ENCODE measurements around the gene SH2B2.
A peak's percentile ranks its signal among the peaks of the same experiment; 100 is the strongest.
"Not testable (repeated sequence)": the region's sequence is repeated elsewhere in the genome, so short reads cannot be mapped to it uniquely, and the experiment has no call there.

SH2B2 gene

DNA sequence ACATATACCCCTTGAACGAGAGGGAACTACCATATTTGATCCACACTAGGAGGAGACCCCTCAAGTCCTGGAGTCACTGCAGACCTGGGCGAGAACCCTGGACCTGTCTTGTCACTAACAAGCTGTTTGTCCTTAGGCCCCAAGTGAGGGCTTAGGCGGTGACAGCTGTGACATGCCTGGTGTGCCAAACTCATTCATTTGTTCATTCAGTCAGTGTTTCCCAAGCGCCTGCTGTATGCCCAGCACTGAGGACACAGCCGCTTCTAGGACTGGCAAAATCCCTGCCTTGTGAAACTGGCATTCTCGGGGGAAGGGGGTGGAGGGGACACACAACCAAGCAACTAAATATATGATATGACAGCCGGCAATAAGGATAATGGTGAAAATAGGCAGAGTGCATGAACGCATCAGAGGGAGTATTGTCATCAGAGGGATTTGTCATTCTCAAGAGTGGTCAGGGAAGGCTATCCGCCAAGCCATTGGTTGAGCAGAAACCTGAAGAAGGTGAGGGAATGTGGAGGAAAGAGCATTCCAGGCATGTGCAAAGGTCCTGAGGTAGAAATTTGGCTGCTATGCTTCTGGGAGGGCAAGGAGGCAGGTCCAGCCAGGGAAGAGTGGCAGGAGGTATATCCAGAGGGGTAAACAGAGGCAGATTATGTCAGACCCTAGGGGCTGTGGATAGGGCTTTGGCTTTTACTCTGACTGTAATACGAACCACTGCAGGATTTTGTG, 11.0 kb downstream of the SH2B2 start:
- Histone ChIP-seq H3K9me3 (ENCODE audit: control insufficient read depth, insufficient read depth, low read length) (no peaks in the 10 kb centered on the region), H3K27ac (ENCODE audit: low read depth, low read length) (no peak overlapping the region), H3K27me3 (ENCODE audit: control insufficient read depth, insufficient read depth, low read length) (no peaks in the 10 kb centered on the region), H3K36me3 (ENCODE audit: control insufficient read depth, insufficient read depth, low read length) (no peaks in the 10 kb centered on the region; the same call in 1 of the 2 replicates), H3K4me3 (ENCODE audit: low read depth, low read length) (no peak overlapping the region), H3K9ac (ENCODE audit: low read depth, low read length) (no peak overlapping the region), H3K4me1 (ENCODE audit: control insufficient read depth, insufficient read depth, low read length) (peaks cover 12% of the 10 kb centered on the region)

DNA sequence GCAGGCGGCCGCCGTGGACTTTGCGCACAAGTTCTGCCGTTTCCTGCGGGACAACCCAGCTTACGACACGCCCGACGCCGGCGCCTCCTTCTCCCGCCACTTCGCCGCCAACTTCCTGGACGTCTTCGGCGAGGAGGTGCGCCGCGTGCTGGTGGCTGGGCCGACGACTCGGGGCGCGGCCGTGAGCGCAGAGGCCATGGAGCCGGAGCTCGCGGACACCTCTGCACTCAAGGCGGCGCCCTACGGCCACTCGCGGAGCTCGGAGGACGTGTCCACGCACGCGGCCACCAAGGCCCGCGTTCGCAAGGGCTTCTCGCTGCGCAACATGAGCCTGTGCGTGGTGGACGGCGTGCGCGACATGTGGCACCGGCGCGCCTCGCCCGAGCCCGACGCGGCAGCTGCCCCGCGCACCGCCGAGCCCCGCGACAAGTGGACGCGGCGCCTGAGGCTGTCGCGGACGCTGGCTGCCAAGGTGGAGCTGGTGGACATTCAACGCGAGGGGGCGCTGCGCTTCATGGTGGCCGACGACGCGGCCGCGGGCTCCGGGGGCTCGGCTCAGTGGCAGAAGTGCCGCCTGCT, 14.1 kb downstream of the SH2B2 start:
- Histone ChIP-seq H3K9me3 (ENCODE audit: control insufficient read depth, insufficient read depth, low read length) (no peaks in the 10 kb centered on the region), H3K9ac (ENCODE audit: low read depth, low read length) (no peak overlapping the region), H3K27me3 (ENCODE audit: control insufficient read depth, insufficient read depth, low read length) (no peaks in the 10 kb centered on the region), H3K36me3 (ENCODE audit: control insufficient read depth, insufficient read depth, low read length) (no peaks in the 10 kb centered on the region; the same call in 1 of the 2 replicates), H3K4me1 (ENCODE audit: control insufficient read depth, insufficient read depth, low read length) (peaks cover 6% of the 10 kb centered on the region), H3K4me3 (ENCODE audit: low read depth, low read length) (no peak overlapping the region), H3K27ac (ENCODE audit: low read depth, low read length) (no peak overlapping the region)

DNA sequence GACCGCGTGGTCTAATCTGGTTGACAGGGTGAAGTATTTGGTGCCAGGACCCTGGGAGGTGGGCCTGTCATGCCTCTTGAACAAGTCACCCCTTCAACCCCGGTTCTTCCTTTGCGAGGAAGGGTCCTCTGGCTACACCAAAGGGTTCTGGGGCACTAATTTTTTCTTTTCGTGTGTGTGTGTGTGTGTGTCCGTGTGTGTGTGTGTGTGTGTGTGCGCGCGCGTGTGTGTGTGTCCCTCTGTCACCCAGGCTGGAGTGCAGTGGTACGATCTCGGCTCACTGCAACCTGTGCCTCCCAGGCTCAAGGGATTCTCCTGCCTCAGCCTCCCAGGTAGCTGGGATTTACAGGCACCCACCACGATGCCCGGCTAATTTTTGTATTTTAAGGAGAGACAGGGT, 14.7 kb downstream of the SH2B2 start:
- H3K36me3 ChIP-seq (ENCODE audit: control insufficient read depth, insufficient read depth, low read length); H3K9ac ChIP-seq (ENCODE audit: low read depth, low read length); H3K9me3 ChIP-seq (ENCODE audit: control insufficient read depth, insufficient read depth, low read length); H3K27ac ChIP-seq (ENCODE audit: low read depth, low read length); H3K4me1 ChIP-seq (ENCODE audit: control insufficient read depth, insufficient read depth, low read length); H3K27me3 ChIP-seq (ENCODE audit: control insufficient read depth, insufficient read depth, low read length); H3K4me3 ChIP-seq (ENCODE audit: low read depth, low read length): not testable (repeated sequence)

DNA sequence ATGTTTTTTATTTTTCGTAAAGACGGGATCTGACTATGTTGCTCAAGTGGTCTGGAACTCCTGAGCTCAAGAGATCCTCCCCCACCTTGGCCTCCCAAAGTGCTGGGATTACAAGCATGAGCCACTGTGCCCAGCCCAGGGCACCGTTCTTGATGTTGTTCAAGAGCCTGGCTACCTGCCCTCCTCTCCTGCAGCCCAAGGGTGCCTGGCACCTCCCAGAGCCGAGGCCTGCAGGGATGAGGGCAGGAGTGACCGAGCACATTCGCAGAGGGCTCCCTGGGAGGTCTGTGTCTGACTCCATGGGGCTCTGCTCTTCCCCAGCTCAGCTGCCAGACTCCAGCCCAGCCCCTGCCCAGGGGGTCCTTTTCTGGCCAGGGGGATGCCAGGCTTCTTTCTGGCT, 15.4 kb downstream of the SH2B2 start:
- Histone ChIP-seq H3K27me3 (ENCODE audit: control insufficient read depth, insufficient read depth, low read length) (no peaks in the 10 kb centered on the region), H3K9ac (ENCODE audit: low read depth, low read length) (no peak overlapping the region), H3K27ac (ENCODE audit: low read depth, low read length) (no peak overlapping the region), H3K9me3 (ENCODE audit: control insufficient read depth, insufficient read depth, low read length) (no peaks in the 10 kb centered on the region), H3K36me3 (ENCODE audit: control insufficient read depth, insufficient read depth, low read length) (no peaks in the 10 kb centered on the region; the same call in 1 of the 2 replicates), H3K4me1 (ENCODE audit: control insufficient read depth, insufficient read depth, low read length) (peaks cover 6% of the 10 kb centered on the region), H3K4me3 (ENCODE audit: low read depth, low read length) (no peak overlapping the region)

DNA sequence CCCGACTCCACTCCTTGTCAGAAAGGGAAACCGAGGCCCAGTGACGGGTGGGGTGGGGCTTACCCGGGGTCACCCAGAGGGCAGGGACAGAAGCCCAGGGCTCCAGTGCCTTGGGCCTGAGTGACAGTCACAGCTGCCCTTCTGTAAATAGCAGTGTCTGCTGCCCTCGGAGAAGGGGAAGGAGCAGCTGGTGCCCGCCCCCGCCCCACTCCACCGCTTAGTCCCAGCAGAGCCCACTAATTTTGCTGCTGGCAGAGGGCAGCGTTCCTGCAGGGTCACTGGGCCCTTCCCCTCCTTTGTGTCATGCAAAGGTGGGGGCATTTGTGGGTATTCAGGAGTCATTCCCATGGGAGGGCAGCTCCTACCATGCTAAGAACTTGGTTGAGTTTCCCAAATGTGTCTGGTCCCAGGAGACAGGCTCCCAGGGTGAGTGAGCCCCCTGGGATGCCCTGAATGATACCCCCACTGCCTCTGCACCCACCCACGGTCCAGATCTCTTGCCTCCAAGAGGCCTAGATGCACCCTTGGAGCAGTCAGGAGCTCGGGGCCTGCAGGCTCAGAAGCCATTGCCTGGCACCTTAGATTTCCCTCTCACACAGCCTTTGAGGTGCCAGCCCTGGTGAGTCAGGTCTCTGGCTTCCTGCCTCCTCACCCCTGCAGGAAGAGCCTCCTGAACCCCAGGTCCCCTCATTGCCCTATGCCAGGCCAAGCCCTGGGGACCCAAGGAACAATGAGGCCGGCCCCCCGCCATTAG, 17.2 kb downstream of the SH2B2 start:
- H3K4me1 ChIP-seq (ENCODE audit: control insufficient read depth, insufficient read depth, low read length) = peaks cover 13% of the 10 kb centered on the region
- H3K27ac ChIP-seq (ENCODE audit: low read depth, low read length) = no peak overlapping the region
- H3K9me3 ChIP-seq (ENCODE audit: control insufficient read depth, insufficient read depth, low read length) = no peaks in the 10 kb centered on the region
- no peaks in the 10 kb centered on the region; the same call in 1 of the 2 replicates for H3K36me3 ChIP-seq (ENCODE audit: control insufficient read depth, insufficient read depth, low read length)
- H3K27me3 ChIP-seq (ENCODE audit: control insufficient read depth, insufficient read depth, low read length) = no peaks in the 10 kb centered on the region
- no peak overlapping the region for H3K9ac ChIP-seq (ENCODE audit: low read depth, low read length)
- no peak overlapping the region for H3K4me3 ChIP-seq (ENCODE audit: low read depth, low read length)

DNA sequence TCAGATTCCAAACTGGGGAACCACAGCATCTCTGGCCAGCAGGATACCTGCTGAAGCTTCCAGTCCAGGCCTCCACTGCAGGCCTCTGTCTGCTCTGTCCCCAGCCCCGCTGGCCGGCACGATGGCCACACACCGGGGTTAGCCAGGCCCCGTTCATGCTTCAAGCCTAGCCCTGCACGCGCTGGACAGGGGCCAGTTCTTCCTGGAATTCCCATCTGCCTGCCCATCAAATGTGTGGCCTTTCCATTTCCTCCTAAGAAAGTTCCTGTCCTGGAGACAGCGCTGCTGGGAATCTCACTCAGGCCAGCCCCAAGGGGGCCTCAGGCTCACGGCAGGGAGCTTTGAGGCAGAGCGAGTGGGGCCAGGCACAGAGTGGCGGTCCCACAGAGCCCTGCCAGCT, 18.0 kb downstream of the SH2B2 start:
- H3K27ac ChIP-seq (ENCODE audit: low read depth, low read length) = no peak overlapping the region
- H3K4me1 ChIP-seq (ENCODE audit: control insufficient read depth, insufficient read depth, low read length) = peaks cover 13% of the 10 kb centered on the region
- no peaks in the 10 kb centered on the region; the same call in 1 of the 2 replicates for H3K36me3 ChIP-seq (ENCODE audit: control insufficient read depth, insufficient read depth, low read length)
- no peaks in the 10 kb centered on the region for H3K9me3 ChIP-seq (ENCODE audit: control insufficient read depth, insufficient read depth, low read length)
- no peaks in the 10 kb centered on the region for H3K27me3 ChIP-seq (ENCODE audit: control insufficient read depth, insufficient read depth, low read length)
- H3K9ac ChIP-seq (ENCODE audit: low read depth, low read length) = no peak overlapping the region
- H3K4me3 ChIP-seq (ENCODE audit: low read depth, low read length) = no peak overlapping the region

DNA sequence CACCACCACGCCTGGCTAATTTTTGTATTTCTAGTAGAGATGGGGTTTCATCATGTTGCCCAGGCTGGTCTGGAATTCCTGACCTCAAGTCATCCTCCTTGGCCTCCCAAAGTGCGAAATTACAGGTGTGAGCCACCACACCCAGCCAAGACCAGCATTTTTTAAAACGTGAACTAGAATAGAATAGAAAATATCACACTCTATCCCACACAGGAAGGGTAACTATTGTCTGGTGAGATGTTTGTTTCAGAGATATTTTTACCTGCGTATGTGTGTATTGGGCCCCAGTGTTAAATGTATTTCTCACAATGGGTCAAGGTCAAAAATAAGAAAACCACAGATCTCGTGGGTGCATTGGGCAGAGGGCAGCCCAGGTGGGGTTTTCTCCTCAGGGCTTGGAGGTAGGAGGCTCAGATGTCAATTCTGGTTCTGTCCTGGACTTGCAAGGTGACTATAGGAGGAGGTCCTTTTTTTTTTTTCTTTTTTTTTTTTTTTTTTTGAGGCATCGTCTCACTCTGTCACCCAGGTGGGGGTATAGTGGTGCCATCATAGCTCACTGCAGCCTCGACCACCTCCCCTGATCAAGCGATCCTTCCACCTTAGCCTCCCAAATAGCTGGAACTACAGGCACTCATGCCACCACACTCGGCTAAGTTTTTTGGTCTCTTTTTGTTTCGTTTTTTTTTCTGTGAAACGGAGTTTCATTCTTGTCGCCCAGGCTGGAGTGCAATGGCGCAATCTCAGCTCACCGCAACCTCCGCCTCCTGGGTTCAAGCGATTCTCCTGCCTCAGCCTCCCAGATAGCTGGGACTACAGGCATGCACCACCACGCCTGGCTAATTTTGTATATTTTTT, 19.0 kb downstream of the SH2B2 start:
- Histone ChIP-seq H3K9me3 (ENCODE audit: control insufficient read depth, insufficient read depth, low read length) (no peaks in the 10 kb centered on the region), H3K27ac (ENCODE audit: low read depth, low read length) (no peak overlapping the region), H3K36me3 (ENCODE audit: control insufficient read depth, insufficient read depth, low read length) (no peaks in the 10 kb centered on the region; the same call in 1 of the 2 replicates), H3K27me3 (ENCODE audit: control insufficient read depth, insufficient read depth, low read length) (no peaks in the 10 kb centered on the region), H3K4me1 (ENCODE audit: control insufficient read depth, insufficient read depth, low read length) (peaks cover 13% of the 10 kb centered on the region), H3K4me3 (ENCODE audit: low read depth, low read length) (no peak overlapping the region), H3K9ac (ENCODE audit: low read depth, low read length) (no peak overlapping the region)

DNA sequence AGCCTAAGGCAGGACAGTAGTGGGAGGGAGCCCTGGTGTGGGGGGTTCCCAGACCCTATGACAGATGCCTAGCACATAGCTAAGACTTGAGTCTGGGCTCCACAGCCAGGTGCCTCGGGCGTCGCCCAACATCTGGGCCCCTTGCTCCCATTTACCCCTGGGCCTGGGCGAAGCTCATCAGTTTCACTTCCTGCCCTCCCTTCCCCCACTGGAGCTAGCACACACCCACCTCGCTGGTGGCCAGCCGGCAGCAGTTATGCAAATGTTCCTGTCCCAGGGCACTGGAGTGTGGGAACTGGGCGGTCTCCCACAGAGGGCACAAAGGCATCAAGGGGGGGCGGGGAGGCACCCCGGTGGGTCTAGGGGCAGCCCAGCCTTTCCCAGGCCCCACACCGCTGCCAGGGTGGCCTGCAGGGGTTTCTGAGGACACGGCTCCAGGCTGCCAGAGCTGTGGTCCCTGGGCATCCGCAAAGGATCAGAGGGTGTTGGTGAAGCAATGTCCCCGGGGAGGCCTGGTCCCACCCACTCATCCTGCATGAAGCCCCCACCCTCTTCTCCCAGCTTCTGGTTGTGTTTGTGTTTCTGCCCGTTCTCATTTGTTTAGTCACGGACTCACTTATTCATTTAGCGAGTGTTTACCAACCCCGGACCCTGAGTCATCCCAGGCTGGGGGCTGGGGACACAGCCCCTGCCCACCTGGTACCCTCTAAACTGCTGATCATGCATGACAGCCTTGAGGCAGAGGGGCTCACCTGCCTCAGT, 20.4 kb downstream of the SH2B2 start:
- Histone ChIP-seq H3K27me3 (ENCODE audit: control insufficient read depth, insufficient read depth, low read length) (no peaks in the 10 kb centered on the region), H3K9me3 (ENCODE audit: control insufficient read depth, insufficient read depth, low read length) (no peaks in the 10 kb centered on the region), H3K36me3 (ENCODE audit: control insufficient read depth, insufficient read depth, low read length) (no peaks in the 10 kb centered on the region; the same call in 1 of the 2 replicates), H3K4me1 (ENCODE audit: control insufficient read depth, insufficient read depth, low read length) (peaks cover 13% of the 10 kb centered on the region), H3K27ac (ENCODE audit: low read depth, low read length) (peak overlapping the region; percentile 67), H3K9ac (ENCODE audit: low read depth, low read length) (no peak overlapping the region), H3K4me3 (ENCODE audit: low read depth, low read length) (no peak overlapping the region)

DNA sequence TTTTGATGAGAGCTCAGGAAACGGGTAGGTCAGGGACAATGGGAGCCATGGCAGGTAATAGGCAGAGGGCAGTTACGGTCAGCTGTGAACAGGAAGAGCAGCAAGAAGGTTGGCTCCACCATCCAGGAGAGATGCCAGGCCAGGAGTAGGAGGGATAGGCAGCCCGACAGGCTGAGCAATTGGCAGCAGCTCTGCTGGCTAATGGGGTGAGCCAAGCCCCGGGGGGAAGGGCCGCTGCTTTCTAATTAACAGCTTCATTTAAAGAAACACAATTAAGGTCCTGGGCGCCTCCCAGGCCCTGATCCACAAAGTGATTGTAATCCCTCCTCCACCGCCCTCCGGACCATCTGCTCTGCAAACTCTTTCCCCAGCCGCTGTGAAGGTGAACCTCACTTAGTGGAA, 23.7 kb downstream of the SH2B2 start:
- Histone ChIP-seq H3K4me1 (ENCODE audit: control insufficient read depth, insufficient read depth, low read length) (peaks cover 13% of the 10 kb centered on the region), H3K9me3 (ENCODE audit: control insufficient read depth, insufficient read depth, low read length) (no peaks in the 10 kb centered on the region), H3K27ac (ENCODE audit: low read depth, low read length) (no peak overlapping the region), H3K9ac (ENCODE audit: low read depth, low read length) (no peak overlapping the region), H3K36me3 (ENCODE audit: control insufficient read depth, insufficient read depth, low read length) (peaks cover 14% of the 10 kb centered on the region), H3K4me3 (ENCODE audit: low read depth, low read length) (no peak overlapping the region), H3K27me3 (ENCODE audit: control insufficient read depth, insufficient read depth, low read length) (no peaks in the 10 kb centered on the region)

DNA sequence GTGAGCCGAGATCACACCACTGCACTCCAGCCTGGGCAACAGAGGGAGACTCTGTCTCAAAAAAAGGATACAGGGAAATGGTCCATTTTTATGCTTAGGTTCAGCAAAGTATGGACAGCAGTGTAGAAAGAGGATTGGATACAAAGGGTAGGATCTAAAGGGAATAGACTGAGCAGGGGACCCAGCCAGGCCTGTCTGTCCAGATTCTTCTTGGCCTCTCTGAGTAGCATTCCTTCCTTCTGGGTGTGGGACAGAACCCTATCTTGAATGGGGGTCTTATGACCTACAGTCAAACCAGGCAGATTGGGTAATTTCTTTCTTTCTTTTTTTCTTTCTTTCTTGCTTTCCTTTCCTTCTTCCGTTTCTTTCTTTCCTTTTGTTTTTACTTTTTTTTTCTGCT, 25.6 kb downstream of the SH2B2 start:
- H3K4me3 ChIP-seq (ENCODE audit: low read depth, low read length) = no peak overlapping the region
- H3K27me3 ChIP-seq (ENCODE audit: control insufficient read depth, insufficient read depth, low read length) = no peaks in the 10 kb centered on the region
- H3K9ac ChIP-seq (ENCODE audit: low read depth, low read length) = no peak overlapping the region
- H3K36me3 ChIP-seq (ENCODE audit: control insufficient read depth, insufficient read depth, low read length) = peaks cover 14% of the 10 kb centered on the region
- no peaks in the 10 kb centered on the region for H3K9me3 ChIP-seq (ENCODE audit: control insufficient read depth, insufficient read depth, low read length)
- no peak overlapping the region for H3K27ac ChIP-seq (ENCODE audit: low read depth, low read length)
- H3K4me1 ChIP-seq (ENCODE audit: control insufficient read depth, insufficient read depth, low read length) = peaks cover 3% of the 10 kb centered on the region; the same call in 1 of the 2 replicates
